GM19240 (cell line): ENCODE results near the gene SHLD1.

Experiments
- DNase-seq: peaks from one replicate; pipeline ENCODE4 v3.0.0; 2011; ENCODE audit warnings: low spot score; ENCODE audit not compliant: insufficient read length

SHLD1 gene

GRCh38 chr20:5888041-5888440, 137.8 kb downstream of the SHLD1 start:
- no peak for DNase-seq

GRCh38 chr20:5890773-5891441, 140.7 kb downstream of the SHLD1 start:
- no peak for DNase-seq

GRCh38 chr20:5893052-5893451, 142.9 kb downstream of the SHLD1 start:
- DNase-seq, result no peak

- no peak for DNase-seq
Observed at GRCh38 chr20:5893621-5894020, 143.4 kb downstream of the SHLD1 start.

GRCh38 chr20:5895626-5896025, 145.4 kb downstream of the SHLD1 start:
- no peak for DNase-seq

- no peak for DNase-seq
Observed at GRCh38 chr20:5899444-5899843, 149.2 kb downstream of the SHLD1 start.

- no peak for DNase-seq
Observed at GRCh38 chr20:5900908-5901307, 150.7 kb downstream of the SHLD1 start.

GRCh38 chr20:5908981-5909380, 158.8 kb downstream of the SHLD1 start:
- no peak for DNase-seq

GRCh38 chr20:5910186-5910585, 160.0 kb downstream of the SHLD1 start:
- DNase-seq, result no peak

- no peak for DNase-seq
Observed at GRCh38 chr20:5913166-5913565, 163.0 kb downstream of the SHLD1 start.
